Measurements from ENCODE around the gene F10.
"Not testable (repeated sequence)": the region's sequence is repeated elsewhere in the genome, so short reads cannot be mapped to it uniquely, and the experiment has no call there.

F10 gene

GRCh38 chr13:113157206-113157928, 34.8 kb downstream of the F10 start:
- H3K4me3 ChIP-seq (ENCODE audit: low read depth, low read length) = no peak overlapping the region
- no peak for TF ChIP-seq CTCF (IDR thresholded peaks at IDR 0.05; ENCODE audit: low read depth, low read length, missing control alignments)
- DNase-seq (ENCODE audit: low read depth) = no peak

DNA sequence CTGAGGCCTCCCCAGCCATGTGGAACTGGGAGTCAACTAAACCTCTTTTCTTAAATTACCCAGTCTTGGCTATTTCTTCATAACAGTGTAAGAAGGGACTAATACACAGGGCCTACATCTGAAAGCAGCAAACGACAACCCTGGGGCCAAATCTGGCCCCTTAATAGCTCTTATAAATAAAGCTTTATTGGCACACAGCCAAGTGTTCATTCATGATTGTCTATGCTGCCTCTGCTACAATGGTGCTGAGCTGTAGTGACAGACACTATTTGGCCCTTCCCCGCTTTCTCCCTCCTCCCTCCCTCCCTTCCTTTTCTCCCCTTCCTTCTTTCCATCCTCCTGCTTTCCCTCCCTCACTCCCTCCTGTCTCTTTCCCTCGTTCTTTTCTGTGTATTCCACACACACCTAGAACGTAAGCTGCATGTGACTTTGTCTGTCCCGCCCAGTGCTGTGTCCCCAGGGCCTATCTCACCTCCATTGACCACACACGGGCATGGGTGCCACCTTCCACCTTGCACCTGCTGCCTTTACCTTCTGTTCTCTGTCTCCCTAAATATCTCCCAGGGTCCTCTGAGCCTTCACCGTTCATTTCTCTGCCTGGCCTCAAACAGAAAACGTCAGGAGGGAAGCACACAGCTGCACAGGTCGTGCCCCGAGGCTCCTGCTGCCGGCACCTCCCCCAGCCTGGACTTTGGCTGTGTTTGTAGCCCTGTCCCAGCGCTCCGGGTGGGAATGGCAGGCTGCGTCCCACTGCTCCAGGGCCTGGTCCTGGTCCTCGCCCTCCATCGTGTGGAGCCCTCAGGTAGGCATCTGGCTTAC, 35.5 kb downstream of the F10 start, which contains the start of gene PROZ:
PROZ (plus strand) TSS at position 720 of the 819 bp plus-strand sequence; CDS start at position 733, 13 bp downstream.
- no peak for TF ChIP-seq CTCF (IDR thresholded peaks at IDR 0.05; ENCODE audit: low read depth, low read length, missing control alignments)
- DNase-seq (ENCODE audit: low read depth) = no peak
- H3K4me3 ChIP-seq (ENCODE audit: low read depth, low read length) = no peak within 1 kb of the TSS

DNA sequence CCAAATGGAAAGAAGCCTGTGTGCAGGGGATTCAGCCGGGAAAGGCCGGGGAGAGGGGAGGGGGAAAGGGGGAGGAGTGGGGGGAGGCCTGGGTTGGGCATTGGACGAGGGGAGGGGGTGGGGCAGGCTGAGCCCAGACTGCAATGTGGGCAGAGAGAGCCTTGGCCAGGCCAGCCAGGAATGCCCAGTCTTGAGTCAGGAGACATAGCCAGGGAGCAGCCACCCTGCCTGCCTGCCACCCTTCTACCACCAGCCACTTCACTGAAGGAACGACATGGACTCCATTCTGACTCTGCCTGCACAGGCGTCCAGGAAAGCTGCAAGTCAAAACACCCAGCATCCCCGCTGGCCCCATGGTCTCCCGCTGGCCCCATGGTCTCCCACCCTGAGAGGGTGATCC, 36.3 kb downstream of the F10 start:
- TF ChIP-seq CTCF (IDR thresholded peaks at IDR 0.05; ENCODE audit: low read depth, low read length, missing control alignments) = no peak
- DNase-seq (ENCODE audit: low read depth) = no peak
- H3K4me3 ChIP-seq (ENCODE audit: low read depth, low read length) = no peak overlapping the region

- no peak overlapping the region for H3K4me3 ChIP-seq (ENCODE audit: low read depth, low read length)
- no peak for TF ChIP-seq CTCF (IDR thresholded peaks at IDR 0.05; ENCODE audit: low read depth, low read length, missing control alignments)
Observed at GRCh38 chr13:113159701-113160100, 37.1 kb downstream of the F10 start.

GRCh38 chr13:113160983-113161382, 38.4 kb downstream of the F10 start:
- no peak for DNase-seq (ENCODE audit: low read depth)
- no peak overlapping the region for H3K4me3 ChIP-seq (ENCODE audit: low read depth, low read length)
- TF ChIP-seq CTCF (IDR thresholded peaks at IDR 0.05; ENCODE audit: low read depth, low read length, missing control alignments) = no peak

More at GRCh38 chr13:113159701-113160100, 37.1 kb downstream of the F10 start:
- DNase-seq (ENCODE audit: low read depth) = no peak

GRCh38 chr13:113161433-113161832, 38.8 kb downstream of the F10 start:
- DNase-seq (ENCODE audit: low read depth) = no peak
- TF ChIP-seq CTCF (IDR thresholded peaks at IDR 0.05; ENCODE audit: low read depth, low read length, missing control alignments) = no peak
- H3K4me3 ChIP-seq (ENCODE audit: low read depth, low read length) = no peak overlapping the region

DNA sequence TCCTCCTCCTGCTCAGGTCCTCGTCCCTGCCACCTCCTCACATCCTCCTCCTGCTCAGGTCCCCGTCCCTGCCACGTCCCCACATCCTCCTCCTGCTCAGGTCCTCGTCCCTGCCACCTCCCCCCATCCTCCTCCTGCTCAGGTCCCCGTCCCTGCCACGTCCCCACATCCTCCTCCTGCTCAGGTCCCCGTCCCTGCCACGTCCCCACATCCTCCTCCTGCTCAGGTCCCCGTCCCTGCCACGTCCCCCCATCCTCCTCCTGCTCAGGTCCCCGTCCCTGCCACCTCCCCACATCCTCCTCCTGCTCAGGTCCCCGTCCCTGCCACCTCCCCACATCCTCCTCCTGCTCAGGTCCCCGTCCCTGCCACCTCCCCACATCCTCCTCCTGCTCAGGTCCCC, 39.4 kb downstream of the F10 start:
- DNase-seq (ENCODE audit: low read depth); H3K4me3 ChIP-seq (ENCODE audit: low read depth, low read length): not testable (repeated sequence)

All from GM12864 (cell line).